HepG2 (cell line): Measurements from ENCODE around the gene PTPN14. TPM values are rescaled to one million over a fixed set of nuclear protein-coding genes. Genes with fewer than 3 reads are reported as not detected.

Experiments used
- ATAC-seq: fragments of 200-7000 bp; cut with Tn5 transposase; 3 replicates; pipeline ENCODE4 v1.9.1; 2020; ENCODE audit warnings: mild to moderate bottlenecking, moderate library complexity
- BruUV-seq: library from RNA; stranded (reverse); fragments of 400-500 nt; replicated peaks from 2 replicates; lab custom pipeline; 2021; lab: Mats Ljungman, UMichigan
- CTCF ChIA-PET: fragments of 300-600 bp; formaldehyde crosslinking; extraction: SDS; loops from one replicate; lab custom pipeline; 2021; ENCODE audit warnings: low total read pairs, inconsistent platforms, low intra/inter-chr PET ratio; lab: Yijun Ruan, JAX
- POLR2A ChIA-PET: fragments of 350-600 bp; sonication (Branson Sonifier 250); formaldehyde crosslinking; loops from one replicate; lab custom pipeline; 2020; ENCODE audit warnings: antibody characterized with exemption, inconsistent platforms; lab: Yijun Ruan, JAX
- DNase-seq: peaks from one replicate; pipeline ENCODE4 v3.0.0-alpha.2; 2015; ENCODE audit warnings: low spot score
- FAIRE-seq: peaks from 3 replicates; lab custom pipeline; 2011; peaks lifted over from hg19 to GRCh38; lab: Jason Lieb, UNC
- H2AFZ ChIP-seq: one replicate; pipeline ENCODE4 v1.6.1; 2011; ENCODE audit warnings: low read length, inconsistent platforms
- H3K27ac ChIP-seq: fragments of 300-600 bp; 3 replicates; pipeline ENCODE4 v1.8.0; 2011; ENCODE audit warnings: mixed run types, mild to moderate bottlenecking, mixed read lengths, low read length, inconsistent platforms; ENCODE audit not compliant: insufficient read depth; ENCODE audit errors: extremely low read length
- H3K27me3 ChIP-seq, 2 experiments: fragments of 200-600 bp in 1 of 2; 2 replicates in 1 of 2; 3 replicates in 1 of 2; pipeline versions ENCODE4 v1.6.0 to v1.8.0; 2011; ENCODE audit warnings: low read length in 2 of 2, mild to moderate bottlenecking in 2 of 2, moderate library complexity in 2 of 2, inconsistent platforms in 1 of 2; ENCODE audit not compliant: insufficient read depth in 2 of 2, control insufficient read depth in 1 of 2
- H3K36me3 ChIP-seq, 2 experiments: fragments of 200-600 bp in 1 of 2; replicated peaks in 1 of 2; 2 replicates in 1 of 2; 3 replicates in 1 of 2; pipeline versions ENCODE4 v1.5.1 to v1.8.0; 2011; ENCODE audit warnings: low read length in 2 of 2, inconsistent platforms in 1 of 2; ENCODE audit not compliant: insufficient read depth in 2 of 2, control insufficient read depth in 1 of 2
- H3K4me1 ChIP-seq: 2 replicates; pipeline ENCODE4 v1.5.1; 2012; ENCODE audit warnings: low read length, inconsistent platforms; ENCODE audit not compliant: insufficient read depth
- H3K4me2 ChIP-seq: 2 replicates; pipeline ENCODE4 v1.6.0; 2011; ENCODE audit warnings: low read depth, low read length, inconsistent platforms
- H3K4me3 ChIP-seq, 3 experiments: fragments of 200-600 bp in 1 of 3; sonication (generic), shearing (Covaris generic) in 1 of 3; replicated peaks in 1 of 3; 2 replicates each; pipeline ENCODE4 v1.5.1; 2011 to 2016; ENCODE audit warnings: low read length in 3 of 3, inconsistent platforms in 2 of 3, low read depth in 2 of 3, mild to moderate bottlenecking in 2 of 3, control low read depth in 1 of 3, mixed read lengths in 1 of 3; ENCODE audit not compliant: insufficient read depth in 1 of 3
- H3K79me2 ChIP-seq: one replicate; pipeline ENCODE4 v1.6.1; 2011; ENCODE audit warnings: low read length, inconsistent platforms; ENCODE audit not compliant: insufficient read depth
- H3K9ac ChIP-seq: 2 replicates; pipeline ENCODE4 v1.6.0; 2011; ENCODE audit warnings: mild to moderate bottlenecking, low read depth, low read length, inconsistent platforms; ENCODE audit not compliant: insufficient read depth
- H3K9me3 ChIP-seq: 2 replicates; pipeline ENCODE4 v1.5.1; 2012; ENCODE audit warnings: mild to moderate bottlenecking, low read length
- H4K20me1 ChIP-seq: 2 replicates; pipeline ENCODE4 v1.6.0; 2011; ENCODE audit warnings: inconsistent platforms, mild to moderate bottlenecking, low read length, moderate library complexity; ENCODE audit not compliant: insufficient read depth
- BHLHE40 ChIP-seq: IDR thresholded peaks from 2 replicates; pipeline ENCODE4 v1.6.1; 2011; ENCODE audit warnings: low read length, improper control_type of control experiment
- ESRRA ChIP-seq: sonication (generic); formaldehyde crosslinking; IDR thresholded peaks from 2 replicates; pipeline ENCODE4 v1.5.1; 2020; ENCODE audit warnings: mild to moderate bottlenecking, low read depth, missing genetic modification reagents
- FLYWCH1 ChIP-seq: sonication (generic); formaldehyde crosslinking; IDR thresholded peaks from 2 replicates; pipeline ENCODE4 v1.8.1; 2023; ENCODE audit warnings: mild to moderate bottlenecking, missing genetic modification reagents
- GMEB1 ChIP-seq: sonication (generic); formaldehyde crosslinking; IDR thresholded peaks from 2 replicates; pipeline ENCODE4 v1.5.1; 2020; ENCODE audit warnings: missing genetic modification reagents, mild to moderate bottlenecking, borderline replicate concordance
- GPN1 ChIP-seq: sonication (generic); formaldehyde crosslinking; IDR thresholded peaks from 2 replicates; pipeline ENCODE4 v1.5.1; 2020; ENCODE audit warnings: missing genetic modification reagents, borderline replicate concordance
- MLLT10 ChIP-seq: sonication (generic); formaldehyde crosslinking; IDR thresholded peaks from 2 replicates; pipeline ENCODE4 v1.4.0; 2020; ENCODE audit warnings: missing genetic modification reagents
- PATZ1 ChIP-seq: sonication (generic); formaldehyde crosslinking; IDR thresholded peaks from 2 replicates; pipeline ENCODE4 v1.4.0; 2020; ENCODE audit warnings: missing genetic modification reagents
- TSC22D2 ChIP-seq: sonication (generic); formaldehyde crosslinking; IDR thresholded peaks from 2 replicates; pipeline ENCODE4 v1.5.1; 2020; ENCODE audit warnings: missing genetic modification reagents, mild to moderate bottlenecking, borderline replicate concordance
- XBP1 ChIP-seq: sonication (generic); formaldehyde crosslinking; IDR thresholded peaks from 2 replicates; pipeline ENCODE4 v1.5.0; 2020; ENCODE audit warnings: missing genetic modification reagents
- ZBTB1 ChIP-seq: sonication (generic); formaldehyde crosslinking; IDR thresholded peaks from 2 replicates; pipeline ENCODE4 v1.4.0; 2020; ENCODE audit warnings: missing genetic modification reagents, borderline replicate concordance
- ZNF251 ChIP-seq: sonication (generic); formaldehyde crosslinking; IDR thresholded peaks from 2 replicates; pipeline ENCODE4 v1.9.0; 2021; ENCODE audit warnings: mild to moderate bottlenecking, missing genetic modification reagents
- ZNF749 ChIP-seq: sonication (generic); formaldehyde crosslinking; IDR thresholded peaks from 2 replicates; pipeline ENCODE4 v1.8.0; 2022; ENCODE audit warnings: mild to moderate bottlenecking, missing genetic modification reagents, moderate library complexity, borderline replicate concordance
- WGBS: methylation state at CpG from one replicate; pipeline ENCODE4 v1.1.6; 2017; ENCODE audit warnings: low lambda C conversion rate; 5-methylcytosine and 5-hydroxymethylcytosine counted together
- in situ Hi-C: cut with HindIII; loops from 2 replicates; pipeline ENCODE4 v1.10.0; 2017; ENCODE audit warnings: low pct_unique_long_range_greater_than_20kb; ENCODE audit not compliant: extremely low pct_ligation_motif_present
- intact Hi-C: fragments of 100-400 bp; cut with micrococcal nuclease; formaldehyde crosslinking; loops from one replicate; pipeline ENCODE4 v1.10.0; 2022; ENCODE audit not compliant: unreplicated experiment
- polyA plus RNA-seq, 8 experiments: library from polyadenylated mRNA; depleted of rRNA in 3 of 8; stranded (reverse) in 7 of 8; unstranded in 1 of 8; fragments of >200 nt; fragmentation: Illumina TruSeq in 4 of 8; extraction: Trizol in 4 of 8; gene quantifications; 2 replicates each; pipeline versions ENCODE4 v1.2.1 to v1.2.3, GENCODE V29; 2011 to 2016; ENCODE audit warnings: low read depth in 4 of 8, missing spikeins in 1 of 8, mixed read lengths in 1 of 8; ENCODE audit not compliant: insufficient read depth in 1 of 8
- total RNA-seq, 5 experiments: library from RNA; depleted of rRNA; stranded (reverse); fragments of >200 nt; fragmentation: Illumina TruSeq; extraction: Trizol; gene quantifications; 2 replicates each; pipeline ENCODE4 v1.2.3, GENCODE V29; 2016; ENCODE audit warnings: low read depth in 1 of 5

The PTPN14 gene
- total and polyA plus RNA-seq, 2 of the 13 experiments (the other 11 are each of a cell fraction or from before 2014, with no cell fraction given): 3.9 to 4.7 TPM

- Histone ChIP-seq H3K79me2 (no peaks in the 10 kb centered on the region), H3K27me3 (no peaks in the 10 kb centered on the region), H3K4me2 (no peak overlapping the region), H3K4me1 (peaks cover 16% of the 10 kb centered on the region), H3K27ac (no peak overlapping the region), H2AFZ (no peak overlapping the region), H3K36me3 (peaks cover 4 to 8% of the 10 kb centered on the region in 2 experiments; a peak in 4 of 5 replicates), H3K9me3 (no peaks in the 10 kb centered on the region), H4K20me1 (no peaks in the 10 kb centered on the region), H3K9ac (no peak overlapping the region), H3K4me3 (no peak overlapping the region)
- no peak for ATAC-seq
- ChIA-PET CTCF (no interaction called here), POLR2A (no interaction called here)
- intact Hi-C loops (no loop called here), in situ Hi-C loops (no loop called here)
- no TSS peak for BruUV-seq
- DNase-seq: no peak
- 92% methylated on average over 12 of the region's 12 CpGs for WGBS
- no peak for FAIRE-seq
- TF ChIP-seq MLLT10 (CRISPR knock-in tag) (no peak), XBP1 (CRISPR knock-in tag) (no peak)
These were observed 187.0 kb downstream of the PTPN14 start for GRCh38 chr1:214364386-214364785.

DNA sequence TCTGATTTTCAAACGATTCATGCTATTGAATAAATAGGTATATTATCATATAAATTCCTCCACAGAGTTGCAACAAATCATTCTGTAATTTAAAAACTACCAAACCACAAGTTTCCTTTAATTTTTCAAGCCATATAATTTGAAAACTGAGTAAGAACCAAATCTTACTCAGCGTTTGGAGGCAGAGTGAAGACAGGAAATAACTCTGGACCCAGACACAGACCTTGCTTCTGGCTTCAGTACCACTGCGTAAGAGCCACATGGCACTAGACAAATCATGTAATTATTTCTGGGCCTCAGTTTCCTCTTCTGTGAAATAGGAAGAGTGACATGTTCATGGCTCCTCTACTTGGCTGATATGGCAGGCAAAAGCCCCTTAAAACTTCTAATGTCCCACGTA lies 188.0 kb downstream of the PTPN14 start:
- Histone ChIP-seq H3K9me3 (no peaks in the 10 kb centered on the region), H3K27me3 (no peaks in the 10 kb centered on the region), H3K4me1 (0 out of 2 replicates have a peak, but pooled peaks cover 7% of the 10 kb centered on the region), H3K36me3 (peaks cover 4 to 8% of the 10 kb centered on the region in 2 experiments; a peak in 4 of 5 replicates), H3K4me2 (no peak overlapping the region), H3K79me2 (no peaks in the 10 kb centered on the region), H3K4me3 (no peak overlapping the region), H2AFZ (no peak overlapping the region), H4K20me1 (no peaks in the 10 kb centered on the region), H3K27ac (no peak overlapping the region), H3K9ac (no peak overlapping the region)
- TF ChIP-seq GPN1: no peak
- no peak for TF ChIP-seq FLYWCH1 (CRISPR knock-in tag)
- TF ChIP-seq ZBTB1 (CRISPR knock-in tag): no peak
- TF ChIP-seq TSC22D2 (CRISPR knock-in tag): no peak
- TF ChIP-seq GMEB1 (CRISPR knock-in tag): no peak
- no peak for TF ChIP-seq PATZ1 (CRISPR knock-in tag)
- no peak for TF ChIP-seq BHLHE40
- no peak for TF ChIP-seq ZNF749
- no peak for TF ChIP-seq ESRRA (CRISPR knock-in tag)
- no peak for TF ChIP-seq ZNF251 (CRISPR knock-in tag)
- intact Hi-C loops: no loop called here
- FAIRE-seq (no peak), ATAC-seq (no peak), DNase-seq (no peak)
- ChIA-PET POLR2A (no interaction called here), CTCF (no interaction called here)
- no TSS peak for BruUV-seq
- WGBS: 91% methylated on average over 4 of the region's 4 CpGs
- in situ Hi-C loops: no loop called here
